H1 (cell line): Measurements from ENCODE around the gene KRTAP9-2. TPM values are rescaled to one million over a fixed set of nuclear protein-coding genes. Genes with fewer than 3 reads are reported as not detected.

Experiments used
- CTCF ChIA-PET: fragments of 300-600 bp; sonication (Branson Sonifier 250); formaldehyde crosslinking; loops from one replicate; lab custom pipeline; 2021; ENCODE audit not compliant: partially characterized antibody; lab: Charles Lee
- POLR2A ChIA-PET: fragments of 300-600 bp; sonication (Branson Sonifier 250); formaldehyde crosslinking; loops from one replicate; lab custom pipeline; 2021; ENCODE audit warnings: inconsistent platforms; ENCODE audit not compliant: partially characterized antibody; lab: Charles Lee
- DNase-seq, 2 experiments: peaks; one replicate each; pipeline versions ENCODE4 v3.0.0 to v3.0.0-alpha.2; 2010 to 2022; ENCODE audit warnings: low spot score in 2 of 2, low read depth in 1 of 2, mixed read lengths in 1 of 2
- FAIRE-seq: peaks from 2 replicates; lab custom pipeline; 2011; peaks lifted over from hg19 to GRCh38; lab: Jason Lieb, UNC
- H2AFZ ChIP-seq: 2 replicates; pipeline ENCODE4 v1.8.1; 2012; ENCODE audit warnings: low read length, inconsistent platforms
- H2AK5ac ChIP-seq: 2 replicates; pipeline ENCODE4 v1.6.1; 2013; ENCODE audit warnings: low read depth, low read length
- H2BK120ac ChIP-seq: replicated peaks from 2 replicates; pipeline ENCODE3; 2013; ENCODE audit warnings: low read depth, low read length, inconsistent platforms
- H2BK12ac ChIP-seq: 2 replicates; pipeline ENCODE4 v1.6.1; 2013; ENCODE audit warnings: low read depth, low read length
- H2BK15ac ChIP-seq: 2 replicates; pipeline ENCODE4 v1.6.1; 2013; ENCODE audit warnings: low read length
- H2BK20ac ChIP-seq: 2 replicates; pipeline ENCODE4 v1.6.1; 2013; ENCODE audit warnings: low read length
- H2BK5ac ChIP-seq: 2 replicates; pipeline ENCODE4 v1.6.1; 2013; ENCODE audit warnings: low read depth, low read length
- H3K14ac ChIP-seq: 2 replicates; pipeline ENCODE4 v1.6.1; 2013; ENCODE audit warnings: inconsistent platforms; ENCODE audit not compliant: insufficient read length
- H3K18ac ChIP-seq: 2 replicates; pipeline ENCODE4 v1.6.1; 2013; ENCODE audit warnings: low read length; ENCODE audit errors: extremely low read depth
- H3K23ac ChIP-seq: 2 replicates; pipeline ENCODE4 v1.6.1; 2013; ENCODE audit warnings: inconsistent platforms; ENCODE audit not compliant: insufficient read length
- H3K23me2 ChIP-seq: 2 replicates; pipeline ENCODE4 v1.6.1; 2013; ENCODE audit warnings: low read depth, low read length
- H3K27ac ChIP-seq: 2 replicates; pipeline ENCODE4 v1.6.1; 2011; ENCODE audit warnings: low read depth, low read length, inconsistent platforms
- H3K27me3 ChIP-seq, 4 experiments: replicated peaks in 1 of 4; 1 replicate in 1 of 4; 2 replicates in 3 of 4; pipeline versions ENCODE4 v1.6.1 to v1.8.1; 2011 to 2013; ENCODE audit warnings: low read length in 3 of 4, mild to moderate bottlenecking in 3 of 4, inconsistent platforms in 2 of 4, mixed read lengths in 2 of 4, moderate library complexity in 1 of 4; ENCODE audit not compliant: control insufficient read depth in 3 of 4, insufficient read depth in 3 of 4; ENCODE audit errors: extremely low read depth in 1 of 4
- H3K36me3 ChIP-seq, 4 experiments: 2 replicates each; pipeline versions ENCODE4 v1.6.1 to v1.8.1; 2011 to 2013; ENCODE audit warnings: mild to moderate bottlenecking in 4 of 4, low read length in 3 of 4, moderate library complexity in 2 of 4, control low read depth in 1 of 4, inconsistent platforms in 1 of 4; ENCODE audit not compliant: insufficient read depth in 4 of 4, control insufficient read depth in 2 of 4
- H3K4ac ChIP-seq: replicated peaks from 2 replicates; pipeline ENCODE3; 2013; ENCODE audit warnings: low read length, low read depth, mixed read lengths, inconsistent platforms; ENCODE audit not compliant: insufficient read length
- H3K4me1 ChIP-seq, 4 experiments: replicated peaks in 1 of 4; 1 replicate in 1 of 4; 2 replicates in 3 of 4; pipeline versions ENCODE4 v1.6.1 to v1.8.1; 2011 to 2013; ENCODE audit warnings: low read length in 3 of 4, inconsistent platforms in 2 of 4, mixed read lengths in 1 of 4; ENCODE audit not compliant: insufficient read depth in 4 of 4, control insufficient read depth in 3 of 4
- H3K4me2 ChIP-seq, 2 experiments: 2 replicates each; pipeline versions ENCODE4 v1.6.1 to v1.8.1; 2011 to 2013; ENCODE audit warnings: low read depth in 2 of 2, low read length in 2 of 2, control low read depth in 1 of 2, inconsistent platforms in 1 of 2, mild to moderate bottlenecking in 1 of 2; ENCODE audit not compliant: insufficient read depth in 1 of 2
- H3K4me3 ChIP-seq, 4 experiments: fragments of 200-600, 300-600 bp in 1 of 4; sonication (generic), shearing (Covaris generic), sonication (Bioruptor Twin) in 1 of 4; 2 replicates each; pipeline versions ENCODE4 v1.5.1 to v1.8.1; 2011 to 2016; ENCODE audit warnings: low read length in 4 of 4, low read depth in 3 of 4, control low read depth in 2 of 4, inconsistent platforms in 2 of 4, mild to moderate bottlenecking in 2 of 4, mixed read lengths in 1 of 4, moderate library complexity in 1 of 4; ENCODE audit not compliant: insufficient read depth in 2 of 4; ENCODE audit errors: extremely low read depth in 1 of 4
- H3K56ac ChIP-seq: replicated peaks from 2 replicates; pipeline ENCODE3; 2013; ENCODE audit warnings: low read depth, mild to moderate bottlenecking, mixed read lengths, low read length, inconsistent platforms; ENCODE audit not compliant: insufficient read length
- H3K79me1 ChIP-seq: 2 replicates; pipeline ENCODE4 v1.6.1; 2013; ENCODE audit warnings: low read depth, low read length, control low read depth
- H3K79me2 ChIP-seq, 2 experiments: 2 replicates each; pipeline versions ENCODE4 v1.6.1 to v1.8.1; 2012 to 2013; ENCODE audit warnings: low read length in 2 of 2, mild to moderate bottlenecking in 2 of 2, inconsistent platforms in 1 of 2; ENCODE audit not compliant: insufficient read depth in 2 of 2, control insufficient read depth in 1 of 2
- H3K9ac ChIP-seq, 4 experiments: replicated peaks in 1 of 4; 1 replicate in 1 of 4; 2 replicates in 3 of 4; pipeline versions ENCODE4 v1.6.1 to v1.8.1; 2011 to 2013; ENCODE audit warnings: low read depth in 3 of 4, low read length in 3 of 4, control low read depth in 2 of 4, mild to moderate bottlenecking in 2 of 4, moderate library complexity in 2 of 4, inconsistent platforms in 1 of 4; ENCODE audit errors: extremely low read depth in 1 of 4
- H3K9me3 ChIP-seq, 2 experiments: 2 replicates each; pipeline versions ENCODE4 v1.6.1 to v1.8.1; 2012 to 2013; ENCODE audit warnings: mild to moderate bottlenecking in 2 of 2, moderate library complexity in 2 of 2, control low read depth in 1 of 2, inconsistent platforms in 1 of 2, low read depth in 1 of 2, low read length in 1 of 2, mixed read lengths in 1 of 2; ENCODE audit not compliant: insufficient read depth in 2 of 2
- H4K20me1 ChIP-seq, 2 experiments: replicated peaks in 1 of 2; 2 replicates each; pipeline versions ENCODE3 to v1.8.1; 2011 to 2013; ENCODE audit warnings: inconsistent platforms in 2 of 2, low read length in 2 of 2, mild to moderate bottlenecking in 1 of 2; ENCODE audit not compliant: insufficient read depth in 2 of 2, control insufficient read depth in 1 of 2
- H4K5ac ChIP-seq: 2 replicates; pipeline ENCODE4 v1.6.1; 2013; ENCODE audit warnings: low read length, low read depth, mixed read lengths, inconsistent platforms; ENCODE audit not compliant: insufficient read length
- H4K8ac ChIP-seq: 2 replicates; pipeline ENCODE4 v1.8.0; 2013; ENCODE audit warnings: mild to moderate bottlenecking, moderate library complexity, low read length, inconsistent platforms; ENCODE audit not compliant: insufficient read depth; ENCODE audit errors: extremely low read depth
- H4K91ac ChIP-seq: replicated peaks from 2 replicates; pipeline ENCODE3; 2013; ENCODE audit warnings: low read length, mixed read lengths, inconsistent platforms; ENCODE audit not compliant: insufficient read length
- BCL11A ChIP-seq, 2 experiments: IDR thresholded peaks; one replicate each; pipeline ENCODE4 v1.6.1; 2011; ENCODE audit warnings: low read depth in 2 of 2, low read length in 2 of 2, mild to moderate bottlenecking in 2 of 2
- CBX5 ChIP-seq: fragments of 300-800, 300-1000 bp; sonication (generic); IDR thresholded peaks from 2 replicates; pipeline ENCODE4 v1.7.1; 2016; ENCODE audit warnings: antibody characterized with exemption, low read length, low read depth
- CBX8 ChIP-seq: fragments of 300-800, 300-1000 bp; sonication (generic); IDR thresholded peaks from 2 replicates; pipeline ENCODE4 v1.7.1; 2016; ENCODE audit warnings: low read depth, low read length, borderline replicate concordance
- CTBP2 ChIP-seq: IDR thresholded peaks from 2 replicates; pipeline ENCODE4 v1.7.0; 2011; ENCODE audit warnings: borderline replicate concordance, mild to moderate bottlenecking, moderate library complexity, mixed read lengths, low read length; ENCODE audit not compliant: insufficient read depth, insufficient read length
- EP300 ChIP-seq, 2 experiments: IDR thresholded peaks; 1 replicate in 1 of 2; 2 replicates in 1 of 2; pipeline ENCODE4 v1.6.1; 2011 to 2012; ENCODE audit warnings: low read depth in 2 of 2, low read length in 2 of 2, mild to moderate bottlenecking in 2 of 2, borderline replicate concordance in 1 of 2, inconsistent platforms in 1 of 2, moderate library complexity in 1 of 2
- GABPA ChIP-seq: IDR thresholded peaks from 2 replicates; pipeline ENCODE4 v1.6.1; 2011; ENCODE audit warnings: mild to moderate bottlenecking, low read length, moderate library complexity, borderline replicate concordance; ENCODE audit not compliant: insufficient read depth
- HDAC2 ChIP-seq, 2 experiments: fragments of 300-600 bp in 1 of 2; sonication (generic) in 1 of 2; IDR thresholded peaks; 2 replicates each; pipeline ENCODE4 v1.6.1; 2011 to 2012; ENCODE audit warnings: low read depth in 2 of 2, low read length in 2 of 2, mild to moderate bottlenecking in 2 of 2, moderate library complexity in 2 of 2, borderline replicate concordance in 1 of 2, inconsistent platforms in 1 of 2
- HDAC6 ChIP-seq: IDR thresholded peaks from one replicate; pipeline ENCODE4 v1.7.1; 2012; ENCODE audit warnings: low read depth, mild to moderate bottlenecking, inconsistent platforms, low read length, moderate library complexity
- JUND ChIP-seq: IDR thresholded peaks from 2 replicates; pipeline ENCODE4 v1.6.1; 2011; ENCODE audit warnings: mild to moderate bottlenecking, improper control_type of control experiment, low read length
- RFX5 ChIP-seq: IDR thresholded peaks from 2 replicates; pipeline ENCODE4 v1.6.1; 2011; ENCODE audit warnings: low read depth, low read length, improper control_type of control experiment, borderline replicate concordance
- YY1 ChIP-seq: IDR thresholded peaks from 2 replicates; pipeline ENCODE4 v1.6.1; 2011; ENCODE audit warnings: low read depth, mild to moderate bottlenecking, low read length
- WGBS, 2 experiments: shearing (Covaris generic) in 1 of 2; methylation state at CpG; one replicate each; pipeline versions ENCODE4 v1.1.6 to v1.1.7; 2013 to 2015; ENCODE audit warnings: low lambda C conversion rate in 2 of 2, mixed read lengths in 2 of 2, inconsistent platforms in 1 of 2, low coverage in 1 of 2, missing lambda C conversion rate in 1 of 2; ENCODE audit not compliant: insufficient replicate concordance in 2 of 2, insufficient coverage in 1 of 2, insufficient read length in 1 of 2; ENCODE audit errors: extremely low coverage in 1 of 2, missing lambda C conversion rate in 1 of 2; 5-methylcytosine and 5-hydroxymethylcytosine counted together
- polyA plus RNA-seq, 7 experiments: library from polyadenylated mRNA; depleted of rRNA in 3 of 7; stranded (reverse) in 5 of 7; unstranded in 2 of 7; fragments of >200 nt in 5 of 7; fragments of 200-250 nt in 2 of 7; gene quantifications; 1 replicate in 5 of 7; 2 replicates in 1 of 7; 4 replicates in 1 of 7; pipeline versions ENCODE4 v1.2.1 to v1.2.3, GENCODE V29; 2011 to 2013; ENCODE audit warnings: missing spikeins in 2 of 7, mixed read lengths in 2 of 7
- total RNA-seq: library from RNA; stranded (reverse); fragmentation: NEBNext Ultra II Directional; extraction: Animal tissue kit (Norgen Biotek cat#: 25700); gene quantifications from 2 replicates; pipeline ENCODE4 v1.2.1, GENCODE V29; 2021
- TF ChIP-seq, protein P1 (sequence below): IDR thresholded peaks from 2 replicates; pipeline ENCODE4 v1.6.1; 2012; ENCODE audit warnings: inconsistent platforms

The KRTAP9-2 gene
- total and polyA plus RNA-seq, 2 of the 8 experiments (the other 6 are each of a cell fraction or from before 2014, with no cell fraction given), result not detected

GRCh38 chr17:41199421-41200078 lies 26.9 kb upstream of the KRTAP9-2 start:
- Histone ChIP-seq H3K9ac (no peak overlapping the region), H3K23ac (no peak overlapping the region), H3K4ac (no peak overlapping the region), H2BK120ac (no peak overlapping the region), H3K79me1 (no peaks in the 10 kb centered on the region), H3K14ac (no peak overlapping the region), H2BK20ac (no peak overlapping the region), H3K23me2 (no peaks in the 10 kb centered on the region), H3K4me1 (no peaks in the 10 kb centered on the region), H2BK15ac (no peak overlapping the region), H3K27ac (no peak overlapping the region), H2AFZ (no peak overlapping the region), H3K4me2 (no peak overlapping the region), H3K18ac (no peak overlapping the region), H2BK5ac (no peak overlapping the region), H2AK5ac (no peak overlapping the region), H4K8ac (no peak overlapping the region), H4K91ac (no peak overlapping the region), H4K20me1 (no peaks in the 10 kb centered on the region), H3K36me3 (no peaks in the 10 kb centered on the region), H3K56ac (no peak overlapping the region), H4K5ac (no peak overlapping the region), H2BK12ac (no peak overlapping the region), H3K4me3 (no peak overlapping the region), H3K27me3 (no peaks in the 10 kb centered on the region), H3K9me3 (0 out of 4 replicates have a peak, but pooled peaks cover 0 to 3% of the 10 kb centered on the region in 2 experiments), H3K79me2 (no peaks in the 10 kb centered on the region)
- ChIA-PET CTCF (no interaction called here), POLR2A (no interaction called here)
- FAIRE-seq (no peak), DNase-seq (no peak)
- WGBS, 2 experiments, result 88% methylated on average over 2 of the region's 5 CpGs; no CpG with 5 or more reads in 1 of the 2 experiments
- TF ChIP-seq HDAC2 (IDR thresholded peaks at IDR 0.05; ENCODE audit: borderline replicate concordance in 1 of 2, low read depth in 2 of 2, low read length in 2 of 2) (no peak), GABPA (no peak), CTBP2 (no peak), BCL11A (IDR thresholded peaks at IDR 0.05; ENCODE audit: low read depth in 2 of 2, low read length in 2 of 2) (no peak), JUND (no peak), YY1 (no peak), HDAC6 (no peak), EP300 (IDR thresholded peaks at IDR 0.05; ENCODE audit: borderline replicate concordance in 1 of 2, low read depth in 2 of 2, low read length in 2 of 2) (no peak), RFX5 (no peak), CBX5 (no peak), CBX8 (no peak)
- TF ChIP-seq, protein P1, sequence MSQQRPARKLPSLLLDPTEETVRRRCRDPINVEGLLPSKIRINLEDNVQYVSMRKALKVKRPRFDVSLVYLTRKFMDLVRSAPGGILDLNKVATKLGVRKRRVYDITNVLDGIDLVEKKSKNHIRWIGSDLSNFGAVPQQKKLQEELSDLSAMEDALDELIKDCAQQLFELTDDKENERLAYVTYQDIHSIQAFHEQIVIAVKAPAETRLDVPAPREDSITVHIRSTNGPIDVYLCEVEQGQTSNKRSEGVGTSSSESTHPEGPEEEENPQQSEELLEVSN, result no peak
